Measurements from ENCODE around the gene B3GAT2. TPM values are rescaled to one million over a fixed set of nuclear protein-coding genes. Genes with fewer than 3 reads are reported as not detected.

Gene B3GAT2
- polyA plus RNA-seq, 2 of the 4 experiments (the other 2 are of a cell fraction): 0.05 to 0.10 TPM

- Histone ChIP-seq H3K4me3 (no peak overlapping the region), H3K4me1 (no peaks in the 10 kb centered on the region), H3K9me3 (no peaks in the 10 kb centered on the region), H3K27ac (no peak overlapping the region), H3K4me2 (no peak overlapping the region)
- TF ChIP-seq ELK1 (IDR thresholded peaks at IDR 0.05; ENCODE audit: low read depth, low read length) (no peak), BHLHE40 (IDR thresholded peaks at IDR 0.05; ENCODE audit: low read depth, low read length) (no peak), NR3C1 (IDR thresholded peaks at IDR 0.05) (no peak), POLR2A (IDR thresholded peaks at IDR 0.05; ENCODE audit: low read length) (no peak), JUN (IDR thresholded peaks at IDR 0.05) (no peak), CTCF (IDR thresholded peaks at IDR 0.05) (no peak)
- TF ChIP-seq, protein P1, sequence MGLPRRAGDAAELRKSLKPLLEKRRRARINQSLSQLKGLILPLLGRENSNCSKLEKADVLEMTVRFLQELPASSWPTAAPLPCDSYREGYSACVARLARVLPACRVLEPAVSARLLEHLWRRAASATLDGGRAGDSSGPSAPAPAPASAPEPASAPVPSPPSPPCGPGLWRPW (IDR thresholded peaks at IDR 0.05): no peak
- CTCF ChIA-PET: no interaction called here
- no peak for DNase-seq (ENCODE audit: low read depth in 1 of 2, low spot score in 1 of 2)
- ATAC-seq: no peak
- WGBS (ENCODE audit: missing lambda C conversion rate): 30% methylated on average over 3 of the region's 4 CpGs
- FAIRE-seq: no peak
- POLR2A ChIA-PET: no interaction called here
Measured at GRCh38 chr6:70980727-70981126, 23.9 kb upstream of the B3GAT2 start.

DNA sequence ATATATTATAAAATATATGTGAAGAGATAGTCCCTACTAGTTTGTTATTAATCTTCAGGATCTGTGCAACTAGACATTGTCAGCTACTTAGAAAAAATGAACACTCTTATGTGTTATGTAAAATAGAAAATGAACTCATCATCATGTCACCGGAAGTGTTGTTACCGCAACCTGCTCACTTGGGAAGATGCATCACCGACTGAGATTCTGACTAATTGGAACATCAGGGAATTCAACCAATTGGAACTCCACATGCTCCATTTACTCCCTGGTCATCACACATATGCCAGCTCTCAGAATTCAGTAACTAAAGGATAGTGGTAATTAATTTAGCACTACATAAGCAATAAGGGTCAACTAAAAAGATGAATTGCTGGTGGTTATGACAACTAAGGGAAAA is 16.7 kb upstream of the B3GAT2 start:
- FAIRE-seq (no peak), DNase-seq (ENCODE audit: low read depth in 1 of 2, low spot score in 1 of 2) (no peak), ATAC-seq (no peak)
- Histone ChIP-seq H3K4me3 (no peak overlapping the region), H3K4me1 (no peaks in the 10 kb centered on the region), H3K4me2 (no peak overlapping the region), H3K27ac (no peak overlapping the region), H3K9me3 (no peaks in the 10 kb centered on the region)
- CTCF ChIA-PET: no interaction called here
- POLR2A ChIA-PET: no interaction called here
- 64% methylated on average over 3 of the region's 3 CpGs for WGBS (ENCODE audit: missing lambda C conversion rate)
- TF ChIP-seq HDAC2 (IDR thresholded peaks at IDR 0.05) (no peak), POLR2A (IDR thresholded peaks at IDR 0.05; ENCODE audit: low read length) (no peak), CBX8 (IDR thresholded peaks at IDR 0.05) (no peak), USF2 (IDR thresholded peaks at IDR 0.05) (no peak), MAFK (IDR thresholded peaks at IDR 0.05; ENCODE audit: partially characterized antibody) (no peak), EHF (CRISPR knock-in tag; IDR thresholded peaks at IDR 0.05) (no peak), RFX5 (IDR thresholded peaks at IDR 0.05) (no peak), ZNF302 (CRISPR knock-in tag; IDR thresholded peaks at IDR 0.05) (no peak), NPAS2 (CRISPR knock-in tag; IDR thresholded peaks at IDR 0.05; ENCODE audit: borderline replicate concordance) (no peak), PHF8 (IDR thresholded peaks at IDR 0.05; ENCODE audit: borderline replicate concordance, low read depth) (no peak), HEYL (CRISPR knock-in tag; IDR thresholded peaks at IDR 0.05) (no peak), CTCF (IDR thresholded peaks at IDR 0.05) (no peak), MYC (IDR thresholded peaks at IDR 0.05; ENCODE audit: borderline replicate concordance, low read length) (no peak), PBX3 (IDR thresholded peaks at IDR 0.05) (no peak), CHD4 (IDR thresholded peaks at IDR 0.05; ENCODE audit: borderline replicate concordance) (no peak), HOXB13 (CRISPR knock-in tag; IDR thresholded peaks at IDR 0.05; ENCODE audit: low read depth) (no peak), FOSB (CRISPR knock-in tag; IDR thresholded peaks at IDR 0.05) (no peak)
- TF ChIP-seq, protein P1 (IDR thresholded peaks at IDR 0.05): no peak
